ENCODE results near the gene TCP11L2.

Gene TCP11L2

GRCh38 chr12:106343214-106343528 lies 40.6 kb downstream of the TCP11L2 start:
- Histone ChIP-seq H3K4me1 (ENCODE audit: low read length) (no peaks in the 10 kb centered on the region), H3K36me3 (replicated peaks; ENCODE audit: insufficient read depth, low read length) (no peaks in the 10 kb centered on the region), H3K27ac (ENCODE audit: low read length) (no peak overlapping the region), H3F3A (ENCODE audit: insufficient read depth, low read length) (no peaks in the 10 kb centered on the region), H4K20me1 (ENCODE audit: insufficient read depth, low read length) (no peaks in the 10 kb centered on the region), H3K4me3 (ENCODE audit: low read length) (no peak overlapping the region), H3K9me2 (replicated peaks; ENCODE audit: insufficient read depth, low read length) (no peaks in the 10 kb centered on the region), H3K4me2 (ENCODE audit: low read depth, low read length) (no peak overlapping the region), H3K79me2 (ENCODE audit: low read length) (no peaks in the 10 kb centered on the region), H2AFZ (ENCODE audit: low read length) (no peak overlapping the region), H3K9ac (ENCODE audit: low read length) (no peak overlapping the region), H3K9me3 (replicated peaks; ENCODE audit: insufficient read depth, low read length) (no peaks in the 10 kb centered on the region), H3K27me3 (replicated peaks; ENCODE audit: insufficient read depth, low read length) (no peaks in the 10 kb centered on the region)
- DNase-seq, result no peak
- TF ChIP-seq CTCF (IDR thresholded peaks at IDR 0.05; ENCODE audit: low read length) (no peak), EZH2 (optimal IDR thresholded peaks at IDR 0.05; ENCODE audit: low read depth, low read length) (no peak), EZH2phosphoT487 (IDR thresholded peaks at IDR 0.05; ENCODE audit: low read length) (no peak)

- Histone ChIP-seq H3K9me3 (replicated peaks; ENCODE audit: insufficient read depth, low read length) (no peaks in the 10 kb centered on the region), H3K4me2 (ENCODE audit: low read depth, low read length) (no peak overlapping the region), H2AFZ (ENCODE audit: low read length) (no peak overlapping the region), H3K27ac (ENCODE audit: low read length) (no peak overlapping the region), H4K20me1 (ENCODE audit: insufficient read depth, low read length) (no peaks in the 10 kb centered on the region), H3K79me2 (ENCODE audit: low read length) (no peaks in the 10 kb centered on the region), H3F3A (ENCODE audit: insufficient read depth, low read length) (no peaks in the 10 kb centered on the region), H3K36me3 (replicated peaks; ENCODE audit: insufficient read depth, low read length) (no peaks in the 10 kb centered on the region), H3K27me3 (replicated peaks; ENCODE audit: insufficient read depth, low read length) (no peaks in the 10 kb centered on the region), H3K4me1 (ENCODE audit: low read length) (no peaks in the 10 kb centered on the region), H3K4me3 (ENCODE audit: low read length) (no peak overlapping the region), H3K9ac (ENCODE audit: low read length) (no peak overlapping the region), H3K9me2 (replicated peaks; ENCODE audit: insufficient read depth, low read length) (no peaks in the 10 kb centered on the region)
- TF ChIP-seq CTCF (IDR thresholded peaks at IDR 0.05; ENCODE audit: low read length), result no peak
- no peak for TF ChIP-seq EZH2 (optimal IDR thresholded peaks at IDR 0.05; ENCODE audit: low read depth, low read length)
- no peak for TF ChIP-seq EZH2phosphoT487 (IDR thresholded peaks at IDR 0.05; ENCODE audit: low read length)
- no peak for DNase-seq
Observed at GRCh38 chr12:106344131-106344530, 41.6 kb downstream of the TCP11L2 start.

- Histone ChIP-seq H3K4me3 (ENCODE audit: low read length) (no peak overlapping the region), H3K9ac (ENCODE audit: low read length) (no peak overlapping the region), H4K20me1 (ENCODE audit: insufficient read depth, low read length) (no peaks in the 10 kb centered on the region), H3K79me2 (ENCODE audit: low read length) (no peaks in the 10 kb centered on the region), H3F3A (ENCODE audit: insufficient read depth, low read length) (no peaks in the 10 kb centered on the region), H3K36me3 (replicated peaks; ENCODE audit: insufficient read depth, low read length) (no peaks in the 10 kb centered on the region), H3K27me3 (replicated peaks; ENCODE audit: insufficient read depth, low read length) (no peaks in the 10 kb centered on the region), H3K4me1 (ENCODE audit: low read length) (no peaks in the 10 kb centered on the region), H3K27ac (ENCODE audit: low read length) (no peak overlapping the region), H3K4me2 (ENCODE audit: low read depth, low read length) (no peak overlapping the region), H3K9me3 (replicated peaks; ENCODE audit: insufficient read depth, low read length) (no peaks in the 10 kb centered on the region), H3K9me2 (replicated peaks; ENCODE audit: insufficient read depth, low read length) (no peaks in the 10 kb centered on the region), H2AFZ (ENCODE audit: low read length) (no peak overlapping the region)
- 0 out of 2 replicates have a peak, but pooled peaks have one; percentile 20 for TF ChIP-seq CTCF (IDR thresholded peaks at IDR 0.05; ENCODE audit: low read length)
- no peak for TF ChIP-seq EZH2 (optimal IDR thresholded peaks at IDR 0.05; ENCODE audit: low read depth, low read length)
- DNase-seq, result no peak
Observed at GRCh38 chr12:106345746-106346145, 43.2 kb downstream of the TCP11L2 start.
